HCT116 (cell line): ENCODE results near the gene DNM3. TPM values are rescaled to one million over a fixed set of nuclear protein-coding genes. Genes with fewer than 3 reads are reported as not detected.

Source experiments
- ATAC-seq: fragments of 200-7000 bp; cut with Tn5 transposase; 2 replicates; pipeline ENCODE4 v1.9.1; 2020; ENCODE audit warnings: mild to moderate bottlenecking, moderate library complexity
- BruUV-seq: library from RNA; stranded (reverse); fragments of 400-500 nt; replicated peaks from 2 replicates; lab custom pipeline; 2021; lab: Mats Ljungman, UMichigan
- CTCF ChIA-PET: fragments of 300-600 bp; sonication (Branson Sonifier 250); formaldehyde crosslinking; loops from one replicate; lab custom pipeline; 2021; ENCODE audit warnings: antibody characterized with exemption; lab: Charles Lee
- POLR2A ChIA-PET: fragments of 300-600, 350-600 bp; sonication (Branson Sonifier 250); formaldehyde crosslinking; loops from one replicate; lab custom pipeline; 2021; ENCODE audit warnings: antibody characterized with exemption; lab: Charles Lee
- RAD21 ChIA-PET, 2 experiments: fragments of 300-600 bp; sonication (Branson Sonifier 250); formaldehyde crosslinking; loops; one replicate each; lab custom pipeline; 2023; ENCODE audit warnings: low total read pairs in 2 of 2; ENCODE audit not compliant: uncharacterized antibody in 2 of 2, unreplicated experiment in 2 of 2, low non-redundant PET in 1 of 2; lab: Charles Lee
- DNase-seq: peaks from one replicate; pipeline ENCODE4 v3.0.0-alpha.2; 2010; ENCODE audit warnings: low read depth, low spot score
- H2AFZ ChIP-seq: fragments of 200-600 bp; shearing (Covaris generic), sonication (generic); 2 replicates; pipeline ENCODE4 v1.6.1; 2017; ENCODE audit warnings: low read depth, mixed run types, mixed read lengths, antibody characterized with exemption, low read length; ENCODE audit not compliant: poor library complexity, severe bottlenecking
- H3K27ac ChIP-seq: 2 replicates; pipeline ENCODE4 v1.5.1; 2012; ENCODE audit warnings: low read depth, low read length
- H3K27me3 ChIP-seq: fragments of 200-600 bp; sonication (generic); 2 replicates; pipeline ENCODE4 v1.6.1; 2016; ENCODE audit warnings: mixed run types, low read length, mixed read lengths; ENCODE audit not compliant: insufficient read depth
- H3K36me3 ChIP-seq, 2 experiments: fragments of 200-500 bp in 1 of 2; fragments of 200-600 bp in 1 of 2; sonication (Bioruptor generic) in 1 of 2; sonication (generic) in 1 of 2; 2 replicates each; pipeline versions ENCODE4 v1.5.1 to v1.6.1; 2014 to 2016; ENCODE audit warnings: low read length in 2 of 2, inconsistent platforms in 1 of 2, mixed read lengths in 1 of 2, mixed run types in 1 of 2; ENCODE audit not compliant: insufficient read depth in 2 of 2, control insufficient read depth in 1 of 2
- H3K4me1 ChIP-seq, 2 experiments: fragments of 200-600 bp in 1 of 2; sonication (generic) in 1 of 2; 2 replicates each; pipeline versions ENCODE4 v1.5.1 to v1.6.1; 2012 to 2017; ENCODE audit warnings: low read length in 2 of 2, inconsistent platforms in 1 of 2, mild to moderate bottlenecking in 1 of 2, mixed read lengths in 1 of 2, mixed run types in 1 of 2, moderate library complexity in 1 of 2; ENCODE audit not compliant: insufficient read depth in 2 of 2, control insufficient read depth in 1 of 2
- H3K4me2 ChIP-seq: fragments of 200-600 bp; sonication (generic); 2 replicates; pipeline ENCODE4 v1.6.1; 2017; ENCODE audit warnings: mixed run types, low read length, mixed read lengths
- H3K4me3 ChIP-seq, 2 experiments: fragments of 200-600 bp in 1 of 2; sonication (generic) in 1 of 2; replicated peaks in 1 of 2; 2 replicates each; pipeline ENCODE4 v1.5.1; 2011 to 2016; ENCODE audit warnings: low read length in 2 of 2, control low read depth in 1 of 2, low read depth in 1 of 2, mild to moderate bottlenecking in 1 of 2, mixed read lengths in 1 of 2, mixed run types in 1 of 2
- H3K79me2 ChIP-seq: fragments of 200-600 bp; sonication (generic); 2 replicates; pipeline ENCODE4 v1.6.1; 2017; ENCODE audit warnings: mild to moderate bottlenecking, mixed run types, low read length, moderate library complexity, mixed read lengths; ENCODE audit not compliant: insufficient read depth
- H3K9ac ChIP-seq: fragments of 200-600 bp; sonication (generic); 2 replicates; pipeline ENCODE4 v1.6.1; 2016; ENCODE audit warnings: low read length, mixed read lengths
- H3K9me2 ChIP-seq: fragments of 200-600 bp; sonication (generic), shearing (Covaris generic); 2 replicates; pipeline ENCODE4 v1.6.1; 2017; ENCODE audit warnings: mixed run types, mild to moderate bottlenecking, moderate library complexity; ENCODE audit not compliant: insufficient read depth
- H3K9me3 ChIP-seq, 2 experiments: fragments of 200-500 bp in 1 of 2; fragments of 200-600 bp in 1 of 2; sonication (Bioruptor generic) in 1 of 2; sonication (generic) in 1 of 2; 2 replicates each; pipeline ENCODE4 v1.6.1; 2014 to 2017; ENCODE audit warnings: low read length in 2 of 2, mixed read lengths in 2 of 2, inconsistent platforms in 1 of 2, low read depth in 1 of 2, mild to moderate bottlenecking in 1 of 2, mixed run types in 1 of 2, moderate library complexity in 1 of 2; ENCODE audit not compliant: control insufficient read depth in 1 of 2, insufficient read depth in 1 of 2
- H4K20me1 ChIP-seq: fragments of 200-600 bp; sonication (generic), shearing (Covaris generic); 2 replicates; pipeline ENCODE4 v1.6.1; 2017; ENCODE audit warnings: mixed run types, mild to moderate bottlenecking, moderate library complexity; ENCODE audit not compliant: insufficient read depth
- CEBPB ChIP-seq: IDR thresholded peaks from 2 replicates; pipeline ENCODE4 v1.6.1; 2012; ENCODE audit warnings: low read depth
- EGR1 ChIP-seq: IDR thresholded peaks from 2 replicates; pipeline ENCODE4 v1.6.1; 2012; ENCODE audit warnings: low read depth
- EZH2 ChIP-seq: fragments of 200-600 bp; sonication (generic); IDR thresholded peaks from 2 replicates; pipeline ENCODE4 v1.6.1; 2017; ENCODE audit warnings: antibody characterized with exemption, mixed run types
- EZH2phosphoT487 ChIP-seq: fragments of 200-600 bp; IDR thresholded peaks from 2 replicates; pipeline ENCODE4 v1.6.1; 2018; ENCODE audit warnings: antibody characterized with exemption, borderline replicate concordance
- JUND ChIP-seq: IDR thresholded peaks from 2 replicates; pipeline ENCODE4 v1.6.1; 2012
- POLR2A ChIP-seq: IDR thresholded peaks from 2 replicates; pipeline ENCODE4 v1.7.0; 2011; ENCODE audit warnings: borderline replicate concordance; ENCODE audit not compliant: insufficient read depth, insufficient read length; ENCODE audit errors: extremely low read depth
- POLR2AphosphoS5 ChIP-seq: IDR thresholded peaks from 2 replicates; pipeline ENCODE4 v1.6.1; 2011; ENCODE audit warnings: mild to moderate bottlenecking, low read depth, low read length, moderate library complexity
- RAD21 ChIP-seq: IDR thresholded peaks from 2 replicates; pipeline ENCODE4 v1.6.1; 2012; ENCODE audit warnings: low read depth, mild to moderate bottlenecking
- SIN3A ChIP-seq: IDR thresholded peaks from 2 replicates; pipeline ENCODE4 v1.6.1; 2012; ENCODE audit warnings: low read depth
- YY1 ChIP-seq: IDR thresholded peaks from 2 replicates; pipeline ENCODE4 v1.6.1; 2011; ENCODE audit warnings: low read length, low read depth, moderate library complexity, mild to moderate bottlenecking; ENCODE audit not compliant: insufficient replicate concordance; ENCODE audit errors: extremely low read depth
- ZNF274 ChIP-seq: fragments of 200-500 bp; sonication (Bioruptor generic); IDR thresholded peaks from 2 replicates; pipeline ENCODE4 v1.6.1; 2014; ENCODE audit warnings: mild to moderate bottlenecking, low read depth, low read length, inconsistent platforms
- intact Hi-C: fragments of 100-400 bp; cut with micrococcal nuclease; formaldehyde crosslinking; loops from 2 replicates; pipeline ENCODE4 v1.10.0; 2022
- total RNA-seq: library from RNA; stranded (reverse); gene quantifications from one replicate; pipeline ENCODE4 v1.2.1, GENCODE V29; 2021; ENCODE audit not compliant: unreplicated experiment
- TF ChIP-seq, protein P1 (sequence below): IDR thresholded peaks from 2 replicates; pipeline ENCODE4 v1.6.1; 2011; ENCODE audit warnings: mild to moderate bottlenecking, low read length, moderate library complexity; ENCODE audit not compliant: insufficient replicate concordance; ENCODE audit errors: extremely low read depth
- TF ChIP-seq, protein P2 (sequence below): IDR thresholded peaks from 2 replicates; pipeline ENCODE4 v1.6.1; 2012

DNM3 gene
- total RNA-seq, 1 experiment from 2014 or later = 3.1 TPM

DNA sequence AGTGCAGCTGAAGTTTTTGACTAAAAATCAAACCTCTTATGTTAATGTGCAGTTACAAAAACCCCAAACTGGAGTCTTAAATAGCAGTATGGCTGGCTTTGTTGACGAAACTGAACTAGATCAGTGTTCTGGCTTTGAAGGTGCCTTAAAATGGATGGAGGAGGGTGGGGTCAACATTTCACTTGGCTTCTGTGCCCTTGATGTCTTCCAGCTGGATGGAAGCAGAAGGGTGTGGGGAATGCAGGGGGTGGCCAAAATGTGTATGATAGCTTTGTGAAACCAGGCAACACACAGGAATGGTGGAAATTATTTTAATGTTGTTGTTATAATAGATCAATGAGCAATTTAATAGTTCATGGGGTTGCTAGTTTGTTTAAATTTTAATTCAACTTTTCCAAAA lies 482.4 kb downstream of the DNM3 start:
- no peaks in the 10 kb centered on the region for H3K9me3 ChIP-seq
- H3K4me3 ChIP-seq = no peak overlapping the region
- BruUV-seq = no TSS peak
- H2AFZ ChIP-seq = no peak overlapping the region
- POLR2A ChIA-PET = no interaction called here
- H4K20me1 ChIP-seq = no peaks in the 10 kb centered on the region
- H3K9ac ChIP-seq = no peak overlapping the region
- H3K79me2 ChIP-seq = no peaks in the 10 kb centered on the region
- no peak for ATAC-seq
- no peak overlapping the region for H3K27ac ChIP-seq
- no peak for TF ChIP-seq YY1
- no peak for TF ChIP-seq POLR2AphosphoS5
- no peak for TF ChIP-seq RAD21
- TF ChIP-seq, protein P1, sequence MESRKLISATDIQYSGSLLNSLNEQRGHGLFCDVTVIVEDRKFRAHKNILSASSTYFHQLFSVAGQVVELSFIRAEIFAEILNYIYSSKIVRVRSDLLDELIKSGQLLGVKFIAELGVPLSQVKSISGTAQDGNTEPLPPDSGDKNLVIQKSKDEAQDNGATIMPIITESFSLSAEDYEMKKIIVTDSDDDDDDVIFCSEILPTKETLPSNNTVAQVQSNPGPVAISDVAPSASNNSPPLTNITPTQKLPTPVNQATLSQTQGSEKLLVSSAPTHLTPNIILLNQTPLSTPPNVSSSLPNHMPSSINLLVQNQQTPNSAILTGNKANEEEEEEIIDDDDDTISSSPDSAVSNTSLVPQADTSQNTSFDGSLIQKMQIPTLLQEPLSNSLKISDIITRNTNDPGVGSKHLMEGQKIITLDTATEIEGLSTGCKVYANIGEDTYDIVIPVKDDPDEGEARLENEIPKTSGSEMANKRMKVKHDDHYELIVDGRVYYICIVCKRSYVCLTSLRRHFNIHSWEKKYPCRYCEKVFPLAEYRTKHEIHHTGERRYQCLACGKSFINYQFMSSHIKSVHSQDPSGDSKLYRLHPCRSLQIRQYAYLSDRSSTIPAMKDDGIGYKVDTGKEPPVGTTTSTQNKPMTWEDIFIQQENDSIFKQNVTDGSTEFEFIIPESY = no peak
- TF ChIP-seq, protein P2, sequence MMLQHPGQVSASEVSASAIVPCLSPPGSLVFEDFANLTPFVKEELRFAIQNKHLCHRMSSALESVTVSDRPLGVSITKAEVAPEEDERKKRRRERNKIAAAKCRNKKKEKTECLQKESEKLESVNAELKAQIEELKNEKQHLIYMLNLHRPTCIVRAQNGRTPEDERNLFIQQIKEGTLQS = no peak
- no peak for TF ChIP-seq ZNF274
- TF ChIP-seq EZH2phosphoT487 = no peak
- no peak for TF ChIP-seq JUND
- no peak for TF ChIP-seq CEBPB
- TF ChIP-seq EZH2 = no peak
- no peak for TF ChIP-seq POLR2A
- no peak for TF ChIP-seq EGR1
- no peak for TF ChIP-seq SIN3A
- intact Hi-C loops = no loop called here
- H3K4me2 ChIP-seq = no peak overlapping the region
- H3K27me3 ChIP-seq = no peaks in the 10 kb centered on the region
- DNase-seq = no peak
- H3K36me3 ChIP-seq = no peaks in the 10 kb centered on the region
- H3K9me2 ChIP-seq = no peaks in the 10 kb centered on the region
- RAD21 ChIA-PET = no interaction called here
- peaks cover 20 to 29% of the 10 kb centered on the region in 2 experiments for H3K4me1 ChIP-seq
- CTCF ChIA-PET = no interaction called here
